Neural progenitor cell (in vitro differentiated cells): ENCODE results near the gene LEPR.

Experiments
- EZH2phosphoT487 ChIP-seq: fragments of 200-600 bp; sonication (generic); IDR thresholded peaks from 2 replicates; pipeline ENCODE4 v1.6.1; 2017; ENCODE audit warnings: antibody characterized with exemption
- TF ChIP-seq, protein P1 (sequence below): fragments of 200-600 bp; sonication (generic); IDR thresholded peaks from 2 replicates; pipeline ENCODE4 v1.5.1; 2017; ENCODE audit warnings: antibody characterized with exemption, mild to moderate bottlenecking

DNA sequence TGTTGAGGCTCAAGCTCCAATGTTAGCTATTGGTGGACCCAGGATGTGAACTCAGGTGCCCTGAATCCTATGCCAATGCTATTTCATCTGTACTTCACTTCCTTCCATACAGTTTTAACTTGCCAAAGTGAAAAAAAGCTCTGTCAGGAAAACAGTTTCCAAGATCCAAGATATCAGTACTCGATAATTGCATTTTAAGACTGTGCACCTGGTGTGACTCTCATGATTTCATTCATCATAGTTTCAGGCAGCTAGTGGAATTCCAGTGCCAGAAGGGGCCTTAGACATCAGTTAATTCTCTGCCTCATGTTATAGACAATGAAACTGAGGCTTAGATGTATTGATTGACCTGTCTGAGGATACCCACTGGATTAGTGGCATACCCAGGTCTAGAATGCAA is 26.5 kb upstream of the LEPR start:
- TF ChIP-seq, protein P1, sequence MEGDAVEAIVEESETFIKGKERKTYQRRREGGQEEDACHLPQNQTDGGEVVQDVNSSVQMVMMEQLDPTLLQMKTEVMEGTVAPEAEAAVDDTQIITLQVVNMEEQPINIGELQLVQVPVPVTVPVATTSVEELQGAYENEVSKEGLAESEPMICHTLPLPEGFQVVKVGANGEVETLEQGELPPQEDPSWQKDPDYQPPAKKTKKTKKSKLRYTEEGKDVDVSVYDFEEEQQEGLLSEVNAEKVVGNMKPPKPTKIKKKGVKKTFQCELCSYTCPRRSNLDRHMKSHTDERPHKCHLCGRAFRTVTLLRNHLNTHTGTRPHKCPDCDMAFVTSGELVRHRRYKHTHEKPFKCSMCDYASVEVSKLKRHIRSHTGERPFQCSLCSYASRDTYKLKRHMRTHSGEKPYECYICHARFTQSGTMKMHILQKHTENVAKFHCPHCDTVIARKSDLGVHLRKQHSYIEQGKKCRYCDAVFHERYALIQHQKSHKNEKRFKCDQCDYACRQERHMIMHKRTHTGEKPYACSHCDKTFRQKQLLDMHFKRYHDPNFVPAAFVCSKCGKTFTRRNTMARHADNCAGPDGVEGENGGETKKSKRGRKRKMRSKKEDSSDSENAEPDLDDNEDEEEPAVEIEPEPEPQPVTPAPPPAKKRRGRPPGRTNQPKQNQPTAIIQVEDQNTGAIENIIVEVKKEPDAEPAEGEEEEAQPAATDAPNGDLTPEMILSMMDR, result no peak
- TF ChIP-seq EZH2phosphoT487, result no peak
